ENCODE measurements around the gene UBXN2A. TPM values are rescaled to one million over a fixed set of nuclear protein-coding genes. Genes with fewer than 3 reads are reported as not detected.
"Not testable (repeated sequence)": the region's sequence is repeated elsewhere in the genome, so short reads cannot be mapped to it uniquely, and the experiment has no call there.

UBXN2A gene
- total RNA-seq, 1 donor from 2014 or later: 9.4 TPM

DNA sequence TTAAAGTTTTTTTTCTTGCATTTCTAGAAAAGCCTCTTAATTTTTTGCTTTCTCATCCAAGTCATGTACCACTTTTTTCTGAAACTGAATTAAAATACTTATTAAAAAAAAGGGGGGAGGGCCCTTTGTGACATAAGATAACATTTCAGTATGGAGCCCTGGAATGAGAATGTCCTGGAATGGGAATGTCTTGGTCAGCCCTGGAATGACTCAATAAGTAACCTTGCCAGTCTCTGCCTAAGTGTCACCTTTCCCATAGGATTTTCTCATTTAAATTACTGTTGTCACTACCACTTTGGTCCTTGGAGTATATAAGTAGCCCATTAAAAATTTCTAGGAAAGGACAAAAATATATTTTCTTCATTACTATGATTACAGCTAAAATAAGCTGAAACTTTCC is 4.7 kb downstream of the UBXN2A start:
- ChIA-PET CTCF (no interaction called here), POLR2A (interaction anchor here (0.6 to 1.8 kb wide), 2 partner anchors 10 to 18 kb away, joined by 4 to 5 read pairs; partner anchors contain the start of gene ATAD2B)
- TF ChIP-seq, protein P1, sequence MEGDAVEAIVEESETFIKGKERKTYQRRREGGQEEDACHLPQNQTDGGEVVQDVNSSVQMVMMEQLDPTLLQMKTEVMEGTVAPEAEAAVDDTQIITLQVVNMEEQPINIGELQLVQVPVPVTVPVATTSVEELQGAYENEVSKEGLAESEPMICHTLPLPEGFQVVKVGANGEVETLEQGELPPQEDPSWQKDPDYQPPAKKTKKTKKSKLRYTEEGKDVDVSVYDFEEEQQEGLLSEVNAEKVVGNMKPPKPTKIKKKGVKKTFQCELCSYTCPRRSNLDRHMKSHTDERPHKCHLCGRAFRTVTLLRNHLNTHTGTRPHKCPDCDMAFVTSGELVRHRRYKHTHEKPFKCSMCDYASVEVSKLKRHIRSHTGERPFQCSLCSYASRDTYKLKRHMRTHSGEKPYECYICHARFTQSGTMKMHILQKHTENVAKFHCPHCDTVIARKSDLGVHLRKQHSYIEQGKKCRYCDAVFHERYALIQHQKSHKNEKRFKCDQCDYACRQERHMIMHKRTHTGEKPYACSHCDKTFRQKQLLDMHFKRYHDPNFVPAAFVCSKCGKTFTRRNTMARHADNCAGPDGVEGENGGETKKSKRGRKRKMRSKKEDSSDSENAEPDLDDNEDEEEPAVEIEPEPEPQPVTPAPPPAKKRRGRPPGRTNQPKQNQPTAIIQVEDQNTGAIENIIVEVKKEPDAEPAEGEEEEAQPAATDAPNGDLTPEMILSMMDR (IDR thresholded peaks at IDR 0.05): no peak
- Mint-ChIP-seq H3K4me3 (no peak overlapping the region), H3K27me3 (no peaks in the 10 kb centered on the region), H3K27ac (no peak overlapping the region), H3K9me3 (no peaks in the 10 kb centered on the region), H3K4me1 (peaks cover 12% of the 10 kb centered on the region), H3K36me3 (ENCODE audit: low read depth) (peaks cover 1% of the 10 kb centered on the region)
- intact Hi-C loops (cut with micrococcal nuclease): loop anchor here (5.0 kb wide), 1 partner anchor 53 kb away; no protein-coding TSS in a partner anchor
- no peak for DNase-seq
- ATAC-seq (ENCODE audit: low read depth): no peak

DNA sequence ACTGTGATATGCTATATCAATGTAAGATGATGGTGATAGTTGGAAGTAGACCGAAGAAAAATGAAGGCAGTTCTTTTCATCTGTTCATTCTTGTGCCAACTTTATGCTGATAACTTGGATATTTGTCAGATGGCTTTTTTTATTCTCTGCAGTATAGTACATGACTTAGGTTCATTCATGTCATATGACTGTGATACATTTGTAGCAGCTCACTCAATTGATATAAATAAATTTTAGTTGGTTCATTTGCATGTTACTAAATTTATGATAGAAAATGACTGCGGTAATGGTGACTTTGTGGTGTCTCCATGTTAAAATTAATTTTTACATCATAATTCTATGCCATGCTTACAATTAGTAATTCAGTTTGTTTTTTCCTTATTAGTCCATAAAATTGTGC is 7.1 kb downstream of the UBXN2A start:
- DNase-seq (no peak), ATAC-seq (ENCODE audit: low read depth) (no peak)
- Mint-ChIP-seq H3K36me3 (ENCODE audit: low read depth) (no peaks in the 10 kb centered on the region), H3K4me1 (peaks cover 5% of the 10 kb centered on the region), H3K9me3 (no peaks in the 10 kb centered on the region), H3K4me3 (no peak overlapping the region), H3K27me3 (no peaks in the 10 kb centered on the region), H3K27ac (no peak overlapping the region)
- ChIA-PET CTCF (no interaction called here), POLR2A (no interaction called here)
- intact Hi-C loops (cut with micrococcal nuclease): no loop called here
- TF ChIP-seq, protein P1 (IDR thresholded peaks at IDR 0.05): no peak

DNA sequence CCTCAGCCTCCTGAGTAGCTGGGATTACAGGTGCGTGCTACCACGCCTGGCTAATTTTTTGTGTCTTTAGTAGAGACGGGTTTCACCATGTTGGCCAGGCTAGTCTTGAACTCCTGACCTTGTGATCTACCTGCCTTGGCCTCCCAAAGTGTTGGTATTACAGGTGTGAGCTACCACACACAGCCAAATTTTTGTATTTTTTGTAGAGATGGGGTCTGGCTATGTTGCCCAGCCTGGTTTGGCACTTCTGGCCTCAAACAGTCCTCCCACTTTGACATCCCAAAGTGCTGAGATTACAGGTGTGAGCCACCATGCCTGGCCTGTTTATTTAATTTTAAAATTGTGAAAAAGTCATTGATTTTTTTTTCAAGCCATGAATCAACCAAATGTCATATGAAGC is 12.3 kb downstream of the UBXN2A start:
- H3K27me3 Mint-ChIP-seq; H3K36me3 Mint-ChIP-seq (ENCODE audit: low read depth); H3K4me3 Mint-ChIP-seq: not testable (repeated sequence)

DNA sequence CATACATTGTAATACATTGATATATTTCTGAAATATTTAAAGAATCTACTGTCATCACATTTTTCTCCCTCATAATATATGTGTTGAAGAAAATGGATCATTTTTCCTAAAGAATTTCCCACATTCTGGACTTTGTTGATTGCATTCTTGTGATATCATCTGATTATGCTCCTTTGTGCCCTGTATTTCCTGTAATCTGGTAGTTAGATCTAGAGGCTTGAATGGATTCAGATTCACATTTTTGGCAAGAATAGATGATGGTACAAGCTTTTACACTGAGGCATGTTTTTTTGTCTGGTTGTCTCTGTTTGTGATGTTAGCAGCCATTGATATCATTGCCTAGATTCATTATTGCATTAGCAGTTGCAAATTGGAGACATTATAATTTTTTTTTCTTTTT is 13.4 kb downstream of the UBXN2A start:
- ChIA-PET POLR2A (no interaction called here), CTCF (no interaction called here)
- Mint-ChIP-seq H3K9me3 (no peaks in the 10 kb centered on the region), H3K27ac (no peak overlapping the region), H3K36me3 (ENCODE audit: low read depth) (peaks cover 1% of the 10 kb centered on the region), H3K27me3 (no peaks in the 10 kb centered on the region), H3K4me1 (no peaks in the 10 kb centered on the region), H3K4me3 (no peak overlapping the region)
- DNase-seq (no peak), ATAC-seq (ENCODE audit: low read depth) (no peak)
- intact Hi-C loops (cut with micrococcal nuclease): no loop called here
- TF ChIP-seq, protein P1 (IDR thresholded peaks at IDR 0.05): no peak

More for the DNA sequence above, 12.3 kb downstream of the UBXN2A start:
- POLR2A ChIA-PET; DNase-seq; ATAC-seq (ENCODE audit: low read depth); H3K9me3 Mint-ChIP-seq; H3K27ac Mint-ChIP-seq; H3K4me1 Mint-ChIP-seq; CTCF ChIA-PET; intact Hi-C loops (cut with micrococcal nuclease): not testable (repeated sequence)

GRCh38 chr2:23954325-23955014 is 14.2 kb downstream of the UBXN2A start:
- DNase-seq (no peak), ATAC-seq (ENCODE audit: low read depth) (no peak)
- CTCF ChIA-PET: no interaction called here
- Mint-ChIP-seq H3K4me3 (no peak overlapping the region), H3K9me3 (no peaks in the 10 kb centered on the region), H3K27me3 (no peaks in the 10 kb centered on the region), H3K36me3 (ENCODE audit: low read depth) (peaks cover 1% of the 10 kb centered on the region), H3K27ac (no peak overlapping the region), H3K4me1 (no peaks in the 10 kb centered on the region)
- intact Hi-C loops (cut with micrococcal nuclease): no loop called here
- POLR2A ChIA-PET: interaction anchor here (0.7 kb wide), 1 partner anchor 10 kb away, joined by 4 read pairs; no protein-coding TSS in a partner anchor
- TF ChIP-seq, protein P1 (IDR thresholded peaks at IDR 0.05): no peak
